ENCODE results near the gene GMPR. TPM values are rescaled to one million over a fixed set of nuclear protein-coding genes. Genes with fewer than 3 reads are reported as not detected.

The GMPR gene
- total RNA-seq, 2 donors from 2014 or later: 17.0 to 62.1 TPM

DNA sequence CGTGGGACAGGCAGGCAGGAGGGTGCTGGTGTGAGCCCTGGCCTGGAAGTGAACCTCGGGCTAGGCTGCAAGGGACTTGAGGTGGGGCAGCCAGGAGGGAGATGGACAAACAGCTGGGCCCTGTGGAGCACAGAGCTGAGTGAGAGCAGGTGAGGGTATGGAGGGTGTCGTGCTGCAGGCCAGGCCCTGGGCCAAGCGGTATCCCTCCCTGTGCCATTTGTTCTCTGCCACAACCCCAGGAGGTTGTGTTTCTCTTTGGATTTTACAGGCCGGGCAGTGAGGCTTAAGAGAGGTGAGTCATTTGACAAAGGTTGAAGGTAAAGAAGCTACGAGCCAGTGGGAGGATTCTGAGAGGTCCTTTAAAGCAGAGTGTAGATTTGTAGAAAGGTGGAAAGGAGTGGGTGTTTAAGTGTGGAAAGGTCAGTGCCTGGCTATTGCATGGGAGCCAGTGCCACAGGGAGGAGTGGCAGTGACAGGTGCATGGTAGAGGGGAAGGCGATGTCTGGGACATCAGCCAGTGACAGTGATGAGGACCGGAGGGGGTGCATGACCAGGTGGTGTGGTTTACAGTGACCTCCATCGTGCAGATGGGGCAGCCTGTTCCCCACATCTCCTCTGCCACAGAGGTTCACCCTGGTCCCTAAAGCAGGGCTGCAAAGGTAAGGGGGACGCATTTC, 39.8 kb downstream of the GMPR start:
- Histone ChIP-seq H3K4me3 (peak overlapping the region; percentile 56), H3K27me3 (replicated peaks; ENCODE audit: insufficient read depth) (no peaks in the 10 kb centered on the region), H3K9me3 (no peaks in the 10 kb centered on the region), H3K4me1 (ENCODE audit: control insufficient read depth in 1 of 2, low read depth in 2 of 2) (peaks cover 5 to 39% of the 10 kb centered on the region in 2 donors), H3K27ac (peak overlapping the region; percentile 74 to 75), H3K36me3 (no peaks in the 10 kb centered on the region)
- TF ChIP-seq, protein P1, sequence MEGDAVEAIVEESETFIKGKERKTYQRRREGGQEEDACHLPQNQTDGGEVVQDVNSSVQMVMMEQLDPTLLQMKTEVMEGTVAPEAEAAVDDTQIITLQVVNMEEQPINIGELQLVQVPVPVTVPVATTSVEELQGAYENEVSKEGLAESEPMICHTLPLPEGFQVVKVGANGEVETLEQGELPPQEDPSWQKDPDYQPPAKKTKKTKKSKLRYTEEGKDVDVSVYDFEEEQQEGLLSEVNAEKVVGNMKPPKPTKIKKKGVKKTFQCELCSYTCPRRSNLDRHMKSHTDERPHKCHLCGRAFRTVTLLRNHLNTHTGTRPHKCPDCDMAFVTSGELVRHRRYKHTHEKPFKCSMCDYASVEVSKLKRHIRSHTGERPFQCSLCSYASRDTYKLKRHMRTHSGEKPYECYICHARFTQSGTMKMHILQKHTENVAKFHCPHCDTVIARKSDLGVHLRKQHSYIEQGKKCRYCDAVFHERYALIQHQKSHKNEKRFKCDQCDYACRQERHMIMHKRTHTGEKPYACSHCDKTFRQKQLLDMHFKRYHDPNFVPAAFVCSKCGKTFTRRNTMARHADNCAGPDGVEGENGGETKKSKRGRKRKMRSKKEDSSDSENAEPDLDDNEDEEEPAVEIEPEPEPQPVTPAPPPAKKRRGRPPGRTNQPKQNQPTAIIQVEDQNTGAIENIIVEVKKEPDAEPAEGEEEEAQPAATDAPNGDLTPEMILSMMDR (IDR thresholded peaks at IDR 0.05): no peak
- DNase-seq (ENCODE audit: low spot score) (no peak), ATAC-seq (ENCODE audit: insufficient number of reproducible peaks, low FRiP score, low read depth) (no peak)

DNA sequence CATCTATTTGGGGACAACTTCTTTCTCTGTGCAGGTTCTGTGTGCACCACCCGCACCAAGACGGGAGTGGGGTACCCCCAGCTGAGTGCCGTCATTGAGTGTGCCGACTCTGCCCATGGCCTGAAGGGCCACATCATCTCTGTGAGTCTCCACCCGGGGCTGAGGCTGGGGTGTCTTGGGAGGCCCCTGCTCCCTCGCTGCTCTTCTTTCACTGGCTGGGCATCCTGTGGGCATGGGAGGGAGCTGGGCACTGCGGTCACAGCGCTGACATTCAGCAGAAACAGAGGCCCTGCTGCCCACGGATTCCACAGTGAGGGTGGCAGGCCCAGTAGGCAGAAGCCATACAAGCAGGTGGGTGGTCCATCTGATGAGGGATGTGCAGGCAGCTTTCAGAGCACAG, 40.4 kb downstream of the GMPR start:
- no peaks in the 10 kb centered on the region for H3K27me3 ChIP-seq (replicated peaks; ENCODE audit: insufficient read depth)
- no peaks in the 10 kb centered on the region for H3K9me3 ChIP-seq
- no peak overlapping the region for H3K4me3 ChIP-seq
- no peak for DNase-seq (ENCODE audit: low spot score)
- no peaks in the 10 kb centered on the region for H3K36me3 ChIP-seq
- no peak overlapping the region for H3K27ac ChIP-seq
- H3K4me1 ChIP-seq (ENCODE audit: control insufficient read depth in 1 of 2, low read depth in 2 of 2): peaks cover 5 to 38% of the 10 kb centered on the region in 2 donors
- no peak for ATAC-seq (ENCODE audit: insufficient number of reproducible peaks, low FRiP score, low read depth)
- TF ChIP-seq, protein P1 (IDR thresholded peaks at IDR 0.05): no peak

DNA sequence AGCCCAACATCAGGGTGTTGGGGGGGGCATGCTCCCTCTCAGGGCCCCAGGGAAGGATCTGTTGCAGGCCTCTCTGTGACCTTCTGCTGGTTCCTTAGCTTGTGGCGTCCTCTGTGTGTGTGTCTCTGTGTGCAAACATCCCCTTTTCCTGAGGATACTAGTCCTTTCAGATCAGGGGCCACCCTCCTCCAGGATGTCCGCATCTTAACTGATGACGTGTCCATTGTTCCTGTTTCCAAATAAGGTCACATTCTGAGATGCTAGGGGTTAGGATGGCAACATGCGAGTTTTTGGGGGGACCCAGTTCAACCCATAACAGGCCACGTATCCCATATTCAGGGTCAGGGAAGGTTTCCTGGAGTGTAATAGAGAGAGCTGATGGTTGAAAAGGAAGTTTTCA, 40.9 kb downstream of the GMPR start:
- H3K36me3 ChIP-seq: no peaks in the 10 kb centered on the region
- no peaks in the 10 kb centered on the region for H3K9me3 ChIP-seq
- H3K4me3 ChIP-seq: no peak overlapping the region
- DNase-seq (ENCODE audit: low spot score) (no peak), ATAC-seq (ENCODE audit: insufficient number of reproducible peaks, low FRiP score, low read depth) (no peak)
- TF ChIP-seq, protein P1 (IDR thresholded peaks at IDR 0.05): no peak
- no peak overlapping the region for H3K27ac ChIP-seq
- H3K4me1 ChIP-seq (ENCODE audit: control insufficient read depth in 1 of 2, low read depth in 2 of 2): peaks cover 5 to 33% of the 10 kb centered on the region in 2 donors
- no peaks in the 10 kb centered on the region for H3K27me3 ChIP-seq (replicated peaks; ENCODE audit: insufficient read depth)

DNA sequence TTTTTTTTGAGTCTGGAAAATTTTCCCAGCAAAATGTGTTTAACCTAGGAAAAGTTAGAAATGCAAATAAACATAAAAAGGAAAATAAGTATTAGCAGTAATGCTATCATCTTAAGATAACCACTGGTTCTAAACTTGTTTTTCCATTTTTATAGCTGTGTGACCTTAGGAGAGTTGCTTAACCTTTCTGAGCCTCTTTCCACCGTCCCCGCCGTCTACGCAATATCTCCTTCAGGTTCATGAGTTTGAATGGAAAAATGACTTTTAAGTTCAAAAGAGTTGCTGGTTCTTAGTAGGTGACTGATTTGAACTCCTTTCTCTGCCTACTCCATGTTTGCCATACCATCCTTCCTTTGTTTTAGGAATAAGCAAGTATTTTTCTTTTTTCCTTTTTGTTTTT, 44.0 kb downstream of the GMPR start:
- no peaks in the 10 kb centered on the region for H3K9me3 ChIP-seq
- DNase-seq (ENCODE audit: low spot score) (no peak), ATAC-seq (ENCODE audit: insufficient number of reproducible peaks, low FRiP score, low read depth) (no peak)
- H3K4me1 ChIP-seq (ENCODE audit: control insufficient read depth in 1 of 2, low read depth in 2 of 2): peaks cover 5 to 15% of the 10 kb centered on the region in 2 donors
- H3K36me3 ChIP-seq: no peaks in the 10 kb centered on the region
- no peak overlapping the region for H3K27ac ChIP-seq
- no peak overlapping the region for H3K4me3 ChIP-seq
- TF ChIP-seq, protein P1 (IDR thresholded peaks at IDR 0.05): no peak
- H3K27me3 ChIP-seq (replicated peaks; ENCODE audit: insufficient read depth): no peaks in the 10 kb centered on the region

DNA sequence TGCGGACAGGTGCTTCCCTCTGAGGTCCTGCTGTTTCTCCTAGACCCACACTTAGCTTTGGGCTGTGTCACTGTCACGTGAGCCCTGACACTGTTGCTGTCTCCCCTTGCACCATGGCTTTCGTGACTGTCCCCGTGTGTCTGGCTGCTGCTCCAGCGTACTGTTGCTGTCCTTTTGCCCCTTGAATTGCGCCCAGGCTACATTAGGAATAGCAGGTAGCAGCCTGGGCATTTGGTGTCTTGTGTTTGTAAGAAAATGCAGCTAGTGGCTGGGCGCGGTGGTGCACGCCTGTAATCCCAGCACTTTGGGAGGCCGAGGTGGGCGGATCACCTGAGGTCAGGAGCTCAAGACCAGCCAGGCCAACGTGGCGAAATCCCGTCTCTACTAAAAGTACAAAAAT, 46.1 kb downstream of the GMPR start:
- ATAC-seq (ENCODE audit: insufficient number of reproducible peaks, low FRiP score, low read depth) (no peak), DNase-seq (ENCODE audit: low spot score) (no peak)
- H3K27me3 ChIP-seq (replicated peaks; ENCODE audit: insufficient read depth): no peaks in the 10 kb centered on the region
- H3K36me3 ChIP-seq: peaks cover 1% of the 10 kb centered on the region
- H3K27ac ChIP-seq: no peak overlapping the region
- no peaks in the 10 kb centered on the region for H3K9me3 ChIP-seq
- H3K4me3 ChIP-seq: no peak overlapping the region
- H3K4me1 ChIP-seq (ENCODE audit: control insufficient read depth in 1 of 2, low read depth in 2 of 2): no peaks in the 10 kb centered on the region
- TF ChIP-seq, protein P1 (IDR thresholded peaks at IDR 0.05): no peak

All from thoracic aorta (tissue), 2 donors.